T-helper 2 cell treated with Interferon-gamma antibody and Interleukin-4, amounts not matched to agents 5 μg/mL and 100 μg/mL, for 36 hours (primary cell): ENCODE data around the gene B9D2.
"Not testable (repeated sequence)": the region's sequence is repeated elsewhere in the genome, so short reads cannot be mapped to it uniquely, and the experiment has no call there.

Experiments used
- DNase-seq: peaks from one replicate; pipeline ENCODE4 v3.0.0; 2021; ENCODE audit warnings: low spot score
- H3K27ac Mint-ChIP-seq: one replicate; pipeline ENCODE4 v1.8.0; 2021; ENCODE audit warnings: mild to moderate bottlenecking, mixed read lengths
- H3K27me3 Mint-ChIP-seq: one replicate; pipeline ENCODE4 v1.8.0; 2021; ENCODE audit warnings: low read depth, mixed read lengths
- H3K36me3 Mint-ChIP-seq: one replicate; pipeline ENCODE4 v1.8.0; 2021; ENCODE audit warnings: low read depth, mixed read lengths
- H3K4me1 Mint-ChIP-seq: one replicate; pipeline ENCODE4 v1.8.0; 2021; ENCODE audit warnings: low read depth, mixed read lengths
- H3K4me3 Mint-ChIP-seq: one replicate; pipeline ENCODE4 v1.8.0; 2022; ENCODE audit warnings: mild to moderate bottlenecking, moderate library complexity, mixed read lengths
- H3K9me3 Mint-ChIP-seq: one replicate; pipeline ENCODE4 v1.8.0; 2021; ENCODE audit warnings: mixed read lengths

The B9D2 gene, protein sequence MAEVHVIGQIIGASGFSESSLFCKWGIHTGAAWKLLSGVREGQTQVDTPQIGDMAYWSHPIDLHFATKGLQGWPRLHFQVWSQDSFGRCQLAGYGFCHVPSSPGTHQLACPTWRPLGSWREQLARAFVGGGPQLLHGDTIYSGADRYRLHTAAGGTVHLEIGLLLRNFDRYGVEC

DNA sequence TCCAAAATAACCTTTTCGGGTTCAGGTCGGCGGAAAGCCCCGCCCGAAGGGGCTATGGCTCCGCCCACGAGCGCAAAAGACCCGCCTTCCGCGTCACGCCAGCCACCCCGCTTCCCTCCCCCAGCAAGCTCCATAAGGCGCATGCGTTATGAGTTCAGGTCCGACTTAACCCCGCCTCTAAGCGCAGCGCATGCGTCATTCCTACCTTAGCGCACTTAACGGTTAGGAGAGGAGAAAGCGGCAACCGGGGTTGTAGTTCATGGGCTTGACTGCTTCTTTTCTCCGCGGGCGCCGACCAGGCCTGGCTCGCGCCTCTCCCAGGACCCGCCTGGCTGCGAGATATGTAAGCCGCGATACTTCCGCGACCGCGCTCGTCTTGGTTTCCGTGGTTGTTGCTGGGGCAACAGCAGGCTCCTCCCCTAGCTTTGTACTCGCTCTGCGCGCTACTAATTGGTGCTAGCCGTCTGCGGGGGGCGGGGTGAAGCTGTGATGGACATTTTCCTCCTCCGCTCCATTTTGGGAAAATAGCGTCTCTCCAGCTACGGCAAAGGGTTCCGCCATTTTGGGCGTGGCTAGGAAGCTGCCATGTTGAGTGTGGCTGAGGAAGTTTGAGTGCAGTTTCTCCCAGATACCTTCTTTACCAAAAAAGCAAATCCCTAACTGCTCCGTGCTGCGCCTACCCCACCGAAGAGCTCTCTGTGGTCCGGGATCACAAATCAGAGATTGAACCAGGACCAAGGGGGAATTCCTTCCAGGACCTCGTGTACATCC, at the start of gene B9D2:
TSS of gene B9D2 (minus strand) at position 397 of the 771 bp plus-strand sequence. CDS start 630 bp downstream, outside the sequence.
- peak within 1 kb of the TSS; percentile 95 for H3K4me3 Mint-ChIP-seq
- H3K27ac Mint-ChIP-seq, result peak within 1 kb of the TSS; percentile 98
- H3K4me1 Mint-ChIP-seq, result peaks cover 24% of the 10 kb centered on the region
- peak; percentile 97 for DNase-seq
- peaks cover 9% of the 10 kb centered on the region for H3K36me3 Mint-ChIP-seq
- no peaks in the 10 kb centered on the region for H3K27me3 Mint-ChIP-seq
- H3K9me3 Mint-ChIP-seq, result no peaks in the 10 kb centered on the region

DNA sequence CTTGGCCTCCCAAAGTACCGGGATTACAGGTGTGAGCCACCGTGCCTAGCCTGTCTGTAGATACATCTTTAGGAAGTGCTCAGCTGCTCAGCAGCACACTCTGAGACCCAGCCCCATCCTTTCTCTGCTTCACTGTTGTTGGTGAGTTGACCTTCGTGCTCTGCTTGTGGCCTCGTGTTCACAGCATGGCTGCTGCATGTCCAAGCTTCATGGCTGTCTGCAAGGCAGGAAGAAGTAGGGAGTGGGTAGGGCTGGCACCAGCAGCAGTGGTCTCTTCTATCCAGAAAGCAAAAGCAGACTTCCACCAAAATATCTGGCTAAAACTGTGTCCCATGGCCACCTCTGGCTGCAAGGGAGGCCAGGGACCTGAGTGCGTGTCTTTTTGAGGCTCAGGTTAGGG, 49.0 kb upstream of the B9D2 start:
- Mint-ChIP-seq H3K9me3 (no peaks in the 10 kb centered on the region), H3K4me1 (no peaks in the 10 kb centered on the region), H3K27ac (no peak overlapping the region), H3K36me3 (peaks cover 13% of the 10 kb centered on the region), H3K27me3 (no peaks in the 10 kb centered on the region), H3K4me3 (no peak overlapping the region)
- no peak for DNase-seq

DNA sequence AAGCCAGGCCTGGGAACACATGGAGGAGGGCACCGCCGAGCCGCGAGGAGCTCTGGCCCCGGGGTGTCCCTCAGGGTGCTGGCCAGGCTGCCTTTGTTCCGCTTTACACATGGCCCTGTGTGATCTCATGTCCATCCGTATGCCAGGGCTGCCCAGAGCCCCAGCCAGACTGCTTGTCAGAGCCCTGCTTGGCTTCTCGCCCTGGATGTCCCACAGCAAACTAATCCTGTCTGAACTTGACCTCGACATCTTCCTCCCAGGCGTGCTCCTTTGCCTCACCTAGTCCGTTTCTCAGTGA, 48.0 kb upstream of the B9D2 start:
- no peak for DNase-seq
- H3K9me3 Mint-ChIP-seq, result no peaks in the 10 kb centered on the region
- no peaks in the 10 kb centered on the region for H3K4me1 Mint-ChIP-seq
- peaks cover 10% of the 10 kb centered on the region for H3K36me3 Mint-ChIP-seq
- H3K27me3 Mint-ChIP-seq, result no peaks in the 10 kb centered on the region
- no peak overlapping the region for H3K27ac Mint-ChIP-seq
- H3K4me3 Mint-ChIP-seq, result no peak overlapping the region

DNA sequence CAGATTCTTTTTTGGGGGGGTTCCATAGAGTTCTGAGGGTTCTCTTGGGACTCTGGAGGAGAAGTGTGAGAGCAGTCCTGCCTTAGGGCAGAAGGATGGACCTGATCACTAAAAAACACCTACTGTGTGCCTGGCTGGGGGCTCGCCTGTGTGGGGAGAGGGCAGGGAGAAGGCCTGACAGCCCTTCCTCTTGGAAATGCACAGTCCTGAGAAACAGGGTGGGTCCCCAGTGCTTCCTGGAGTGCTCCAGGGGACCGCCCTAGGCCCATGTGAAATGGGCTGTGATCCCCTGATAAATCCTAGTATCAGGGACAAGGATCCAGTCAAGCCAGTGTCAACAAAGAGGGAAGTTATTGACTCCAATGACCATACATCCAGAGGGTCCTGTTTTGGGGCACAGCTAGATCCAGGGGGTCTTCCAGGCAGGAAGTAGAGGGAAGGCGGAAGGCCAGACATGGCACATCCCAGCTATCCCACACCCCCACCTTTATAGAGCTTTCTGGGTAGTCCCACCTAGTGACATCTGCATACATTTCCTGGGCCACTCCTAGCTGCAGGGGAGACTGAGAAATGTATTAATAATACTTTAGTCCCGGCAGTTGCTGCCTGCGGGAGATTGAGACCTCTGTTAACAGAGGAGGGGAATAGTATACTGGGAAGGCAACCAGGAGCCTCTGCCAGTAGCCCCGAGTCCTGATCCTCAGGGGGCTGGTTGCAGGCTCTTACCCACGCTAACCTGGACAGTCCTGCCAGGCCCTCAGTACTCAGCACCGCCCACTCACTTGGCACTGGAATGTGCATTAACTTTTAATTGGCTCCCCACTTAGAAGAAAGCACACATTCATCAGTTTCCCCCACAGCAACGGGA, 47.4 kb upstream of the B9D2 start:
- Mint-ChIP-seq H3K36me3 (peaks cover 10% of the 10 kb centered on the region), H3K4me1 (no peaks in the 10 kb centered on the region), H3K4me3 (no peak overlapping the region), H3K27ac (no peak overlapping the region), H3K9me3 (no peaks in the 10 kb centered on the region), H3K27me3 (no peaks in the 10 kb centered on the region)
- DNase-seq, result no peak

DNA sequence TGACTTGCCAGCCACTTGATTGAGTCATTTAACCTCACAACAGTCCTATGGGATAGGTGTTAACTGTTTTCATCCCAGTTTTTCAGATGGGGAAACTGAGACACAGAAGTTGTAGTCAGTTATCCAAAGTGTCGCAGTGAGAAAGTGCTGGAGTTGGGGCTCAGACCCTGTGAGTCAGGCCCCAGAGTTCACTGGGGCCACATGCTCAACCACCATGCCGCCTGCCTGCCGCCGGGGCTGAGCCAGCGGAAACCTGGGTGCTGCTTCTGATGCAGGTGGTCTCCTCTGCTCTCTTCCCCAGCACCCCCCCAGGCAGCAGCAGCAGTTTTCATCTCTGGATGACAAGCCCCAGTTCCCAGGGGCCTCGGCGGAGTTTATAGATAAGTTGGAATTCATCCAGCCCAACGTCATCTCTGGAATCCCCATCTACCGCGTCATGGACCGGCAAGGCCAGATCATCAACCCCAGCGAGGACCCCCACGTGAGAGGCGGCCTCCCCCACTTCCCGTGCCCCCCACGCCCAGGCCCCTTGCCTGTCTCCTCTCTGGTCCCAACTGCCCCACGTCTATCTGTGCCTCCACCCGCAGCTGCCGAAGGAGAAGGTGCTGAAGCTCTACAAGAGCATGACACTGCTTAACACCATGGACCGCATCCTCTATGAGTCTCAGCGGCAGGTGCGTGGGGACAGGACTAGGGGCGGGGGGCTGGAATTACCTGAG, 46.5 kb upstream of the B9D2 start:
- H3K27me3 Mint-ChIP-seq, result no peaks in the 10 kb centered on the region
- no peak overlapping the region for H3K4me3 Mint-ChIP-seq
- no peaks in the 10 kb centered on the region for H3K4me1 Mint-ChIP-seq
- no peak overlapping the region for H3K27ac Mint-ChIP-seq
- H3K36me3 Mint-ChIP-seq, result peaks cover 10% of the 10 kb centered on the region
- no peaks in the 10 kb centered on the region for H3K9me3 Mint-ChIP-seq
- no peak for DNase-seq

DNA sequence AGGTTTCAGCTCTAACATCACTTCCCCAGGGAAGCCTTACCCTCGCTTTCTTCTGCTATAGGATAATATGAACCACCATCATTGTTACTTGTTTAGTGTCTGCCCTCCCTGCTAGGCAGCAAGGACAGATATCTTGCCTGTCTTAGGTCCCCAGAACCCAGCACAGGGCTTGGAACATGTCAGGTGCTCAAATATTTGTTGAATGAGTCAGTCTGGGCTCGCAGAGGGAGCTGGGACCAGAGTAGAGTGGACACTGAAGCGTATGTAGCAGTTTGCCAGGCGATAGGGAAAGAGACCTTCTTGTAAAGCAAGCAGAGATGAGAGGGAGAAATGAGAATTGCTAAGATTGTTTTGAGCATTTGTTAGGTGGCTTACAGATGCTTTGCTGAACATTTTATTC, 45.3 kb upstream of the B9D2 start:
- DNase-seq, result no peak
- Mint-ChIP-seq H3K4me3 (no peak overlapping the region), H3K27me3 (no peaks in the 10 kb centered on the region), H3K9me3 (no peaks in the 10 kb centered on the region), H3K27ac (no peak overlapping the region), H3K36me3 (peaks cover 8% of the 10 kb centered on the region), H3K4me1 (no peaks in the 10 kb centered on the region)

DNA sequence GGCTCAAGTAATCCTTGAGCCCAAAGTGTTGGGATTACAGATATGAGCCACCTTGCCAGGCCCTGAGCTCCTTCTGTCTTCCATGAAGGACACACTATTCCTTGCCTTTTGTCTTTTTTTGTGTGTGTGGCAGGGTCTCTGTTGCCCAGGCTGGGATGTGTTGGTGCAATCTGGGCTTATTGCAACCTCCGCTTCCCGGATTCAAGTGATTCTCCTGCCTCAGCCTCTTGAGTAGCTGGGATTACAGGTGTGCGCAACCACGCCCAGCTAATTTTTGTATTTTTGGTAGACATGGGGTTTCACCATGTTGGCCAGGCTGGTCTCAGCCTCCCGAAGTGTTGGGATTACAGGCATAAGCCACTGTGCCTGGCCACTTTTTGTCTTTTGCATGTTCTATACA, 44.9 kb upstream of the B9D2 start:
- not testable (repeated sequence) for H3K36me3 Mint-ChIP-seq, H3K27me3 Mint-ChIP-seq, H3K4me3 Mint-ChIP-seq, H3K9me3 Mint-ChIP-seq, H3K4me1 Mint-ChIP-seq, H3K27ac Mint-ChIP-seq, DNase-seq

DNA sequence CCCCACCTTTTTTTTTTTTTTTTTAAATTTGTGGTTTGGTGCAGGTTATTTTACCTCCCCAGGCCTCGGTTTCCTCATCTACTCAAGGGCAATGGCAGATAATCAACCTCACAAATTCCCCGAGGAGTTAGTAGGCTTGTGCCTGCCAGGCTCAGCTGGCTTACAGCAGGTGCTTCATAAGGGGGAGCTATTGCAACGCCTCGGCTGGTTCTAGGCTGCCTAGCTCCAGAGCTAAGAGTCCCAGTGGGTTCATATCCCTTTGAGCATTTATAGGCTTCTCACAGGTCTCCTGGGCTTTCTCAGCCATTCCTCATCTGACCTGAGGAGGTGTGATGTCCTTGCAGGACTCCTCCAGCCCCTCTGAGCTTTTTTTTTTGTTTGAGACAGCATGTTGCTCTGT, 44.3 kb upstream of the B9D2 start:
- Mint-ChIP-seq H3K36me3 (peaks cover 3% of the 10 kb centered on the region), H3K4me1 (no peaks in the 10 kb centered on the region), H3K4me3 (no peak overlapping the region), H3K9me3 (no peaks in the 10 kb centered on the region), H3K27ac (no peak overlapping the region), H3K27me3 (no peaks in the 10 kb centered on the region)
- DNase-seq, result no peak

DNA sequence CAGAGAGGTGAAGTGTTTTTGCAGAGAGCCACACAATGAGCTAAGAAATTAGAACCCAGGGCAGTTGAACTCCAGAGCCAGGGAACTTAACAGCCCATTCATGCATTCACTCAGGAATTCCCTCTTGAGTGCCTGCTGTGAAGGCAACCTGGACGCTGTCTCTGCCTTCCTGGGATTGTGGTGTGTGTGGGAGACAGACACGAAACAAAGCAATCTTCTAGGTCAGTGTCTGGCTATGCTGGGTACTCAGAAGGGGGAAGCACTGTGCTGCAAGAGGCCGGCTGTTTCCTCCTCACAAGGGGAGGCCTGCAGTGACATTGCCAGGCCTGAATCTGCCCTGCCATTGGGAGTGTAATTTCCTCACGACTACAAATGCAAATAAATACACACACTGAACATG, 43.3 kb upstream of the B9D2 start:
- peaks cover 3% of the 10 kb centered on the region for H3K36me3 Mint-ChIP-seq
- no peak overlapping the region for H3K4me3 Mint-ChIP-seq
- no peak for DNase-seq
- no peak overlapping the region for H3K27ac Mint-ChIP-seq
- H3K9me3 Mint-ChIP-seq, result no peaks in the 10 kb centered on the region
- H3K4me1 Mint-ChIP-seq, result no peaks in the 10 kb centered on the region
- H3K27me3 Mint-ChIP-seq, result no peaks in the 10 kb centered on the region

DNA sequence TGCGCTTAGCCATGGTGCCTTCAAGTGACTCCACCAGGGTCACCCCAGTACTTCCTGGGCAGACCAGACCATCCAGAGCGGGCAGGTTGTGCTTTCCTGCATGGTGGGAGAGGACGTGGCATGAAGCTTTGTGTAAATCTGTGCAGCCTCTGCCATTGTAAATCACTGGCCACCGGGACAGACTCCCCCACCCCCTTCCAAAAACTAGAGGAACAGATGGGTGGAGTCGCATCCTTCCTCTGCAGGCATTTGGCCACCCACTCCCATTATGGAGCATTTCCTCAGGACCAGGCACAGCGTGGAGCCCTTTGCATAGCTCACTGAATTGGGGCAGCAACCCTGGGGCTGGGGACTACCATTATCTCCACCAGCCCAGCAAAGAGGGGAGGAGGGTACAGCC, 41.8 kb upstream of the B9D2 start:
- no peaks in the 10 kb centered on the region for H3K4me1 Mint-ChIP-seq
- no peaks in the 10 kb centered on the region for H3K27me3 Mint-ChIP-seq
- no peak overlapping the region for H3K4me3 Mint-ChIP-seq
- no peak overlapping the region for H3K27ac Mint-ChIP-seq
- H3K9me3 Mint-ChIP-seq, result no peaks in the 10 kb centered on the region
- DNase-seq, result no peak
- H3K36me3 Mint-ChIP-seq, result peaks cover 2% of the 10 kb centered on the region

DNA sequence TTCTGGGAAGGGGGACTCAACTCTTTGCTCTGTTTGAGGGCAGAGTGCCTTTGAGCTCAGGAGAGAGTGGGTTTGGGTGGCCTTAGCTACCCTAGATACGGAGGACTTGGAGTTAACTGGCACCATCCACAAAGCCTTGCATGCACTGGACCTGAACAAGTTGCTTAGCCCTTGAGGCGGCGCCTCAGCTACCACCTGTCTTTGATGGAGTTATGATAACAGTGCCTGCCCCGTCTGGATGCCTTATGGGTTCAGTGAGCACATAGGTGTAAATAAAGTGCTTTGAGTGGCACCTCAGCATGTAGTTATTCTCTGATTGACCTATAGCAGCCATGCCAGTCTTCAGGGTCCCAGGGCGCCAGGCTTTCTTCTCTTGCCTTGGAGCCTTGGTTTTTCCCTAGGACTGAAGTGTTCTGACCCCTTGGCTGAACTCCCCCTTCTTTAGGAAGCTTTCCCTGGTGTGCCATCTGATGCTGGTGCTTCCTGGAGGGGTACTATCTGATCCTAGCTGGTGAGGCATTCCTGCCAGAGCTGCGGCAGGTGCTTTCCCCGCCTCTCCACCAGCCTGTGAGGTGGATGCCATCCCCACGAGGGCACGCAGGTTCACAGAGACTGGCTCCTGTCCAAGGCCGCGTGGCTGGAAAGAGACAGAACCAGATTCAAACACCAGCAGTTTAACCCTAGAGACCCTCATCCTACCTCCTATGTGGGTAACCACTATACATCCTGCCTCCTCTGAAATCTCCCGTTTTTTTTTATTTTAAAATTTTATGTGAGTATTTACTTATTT, 39.4 kb upstream of the B9D2 start:
- H3K36me3 Mint-ChIP-seq, result peaks cover 2% of the 10 kb centered on the region
- no peaks in the 10 kb centered on the region for H3K27me3 Mint-ChIP-seq
- no peak overlapping the region for H3K4me3 Mint-ChIP-seq
- no peak for DNase-seq
- H3K9me3 Mint-ChIP-seq, result no peaks in the 10 kb centered on the region
- peaks cover 10% of the 10 kb centered on the region for H3K4me1 Mint-ChIP-seq
- no peak overlapping the region for H3K27ac Mint-ChIP-seq

DNA sequence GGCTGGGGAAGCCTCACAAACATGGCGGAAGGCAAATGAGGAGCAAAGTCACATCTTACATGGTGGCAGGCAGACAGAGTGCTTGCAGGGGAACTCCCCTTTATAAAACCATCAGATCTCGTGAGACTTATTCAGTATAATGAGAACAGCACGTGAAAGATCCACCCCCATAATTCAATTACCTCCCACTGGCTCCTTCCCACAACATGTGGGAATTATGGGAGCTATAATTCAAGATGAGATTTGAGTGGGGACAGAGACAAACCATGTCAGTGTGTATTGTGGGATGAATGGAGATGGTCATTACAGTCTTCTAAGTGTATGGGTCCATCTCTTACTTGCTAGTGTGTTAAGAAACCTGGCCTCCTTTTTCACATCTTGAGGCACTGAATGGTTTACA, 38.1 kb upstream of the B9D2 start:
- H3K36me3 Mint-ChIP-seq, result peaks cover 2% of the 10 kb centered on the region
- H3K4me3 Mint-ChIP-seq, result no peak overlapping the region
- no peak for DNase-seq
- no peak overlapping the region for H3K27ac Mint-ChIP-seq
- H3K9me3 Mint-ChIP-seq, result no peaks in the 10 kb centered on the region
- H3K4me1 Mint-ChIP-seq, result peaks cover 15% of the 10 kb centered on the region
- no peaks in the 10 kb centered on the region for H3K27me3 Mint-ChIP-seq

DNA sequence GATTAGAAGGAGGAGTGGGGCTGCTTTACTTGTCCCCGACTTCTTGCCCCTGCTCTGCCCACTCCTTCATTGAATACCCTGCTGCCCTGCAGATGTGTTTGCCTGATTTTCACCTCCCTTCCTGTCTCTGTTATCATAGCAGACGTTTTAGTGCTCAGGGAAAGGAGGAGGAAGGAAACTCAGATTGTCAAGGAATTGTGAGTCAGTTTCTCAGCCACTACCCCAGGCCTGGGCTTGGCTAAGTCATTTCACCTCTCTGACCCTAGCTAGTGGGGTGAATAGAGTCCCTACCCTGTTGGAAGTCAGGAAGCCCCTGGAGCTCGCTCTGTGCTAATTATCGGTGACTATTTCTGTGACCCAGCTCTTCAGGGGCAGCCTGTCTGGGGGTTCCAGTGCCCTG, 37.5 kb upstream of the B9D2 start:
- H3K36me3 Mint-ChIP-seq, result peaks cover 2% of the 10 kb centered on the region
- peaks cover 16% of the 10 kb centered on the region for H3K4me1 Mint-ChIP-seq
- H3K27me3 Mint-ChIP-seq, result no peaks in the 10 kb centered on the region
- DNase-seq, result no peak
- H3K9me3 Mint-ChIP-seq, result no peaks in the 10 kb centered on the region
- H3K4me3 Mint-ChIP-seq, result no peak overlapping the region
- H3K27ac Mint-ChIP-seq, result no peak overlapping the region
